Stomach (tissue), 9 donors: Measurements from ENCODE around the gene RASA3. TPM values are rescaled to one million over a fixed set of nuclear protein-coding genes. Genes with fewer than 3 reads are reported as not detected.

Experiments
- DNase-seq, 2 donors: peaks; one replicate each; pipeline versions ENCODE4 v3.0.0 to v3.0.0-alpha.2; 2013 to 2019
- H3K27ac ChIP-seq, 5 donors: fragments of 200-600 bp in 4 of 5; sonication (generic) in 4 of 5; one replicate each; pipeline ENCODE4 v1.5.1; 2013 to 2019; ENCODE audit warnings: mild to moderate bottlenecking in 1 of 5, moderate library complexity in 1 of 5
- H3K27me3 ChIP-seq, 3 donors: fragments of 200-600 bp; sonication (generic); one replicate each; pipeline ENCODE4 v1.5.1; 2017 to 2019; ENCODE audit warnings: mixed run types in 1 of 3
- H3K36me3 ChIP-seq, 4 donors: fragments of 200-600 bp; sonication (generic); 1 replicate in 3 of 4; 2 replicates in 1 of 4; pipeline ENCODE4 v1.5.1; 2016 to 2019
- H3K4me1 ChIP-seq, 4 donors: fragments of 200-600 bp; sonication (generic); one replicate each; pipeline ENCODE4 v1.5.1; 2016 to 2019
- H3K4me3 ChIP-seq, 4 donors: fragments of 200-600 bp; sonication (generic) in 3 of 4; one replicate each; pipeline ENCODE4 v1.5.1; 2016 to 2019; ENCODE audit warnings: mild to moderate bottlenecking in 1 of 4
- H3K9me3 ChIP-seq, 4 donors: fragments of 200-600 bp; sonication (generic); one replicate each; pipeline ENCODE4 v1.5.1; 2016 to 2019
- EP300 ChIP-seq: sonication (generic); formaldehyde crosslinking; IDR thresholded peaks from one replicate; pipeline ENCODE4 v1.6.1; 2017; ENCODE audit warnings: antibody characterized with exemption
- POLR2A ChIP-seq, 4 donors: fragments of 450-650 bp; IDR thresholded peaks; one replicate each; pipeline ENCODE4 v1.6.1; 2016; ENCODE audit warnings: antibody characterized with exemption in 4 of 4, control low read depth in 2 of 4, mild to moderate bottlenecking in 1 of 4, moderate library complexity in 1 of 4
- POLR2AphosphoS5 ChIP-seq, 3 donors: sonication (generic); formaldehyde crosslinking; IDR thresholded peaks; one replicate each; pipeline ENCODE4 v1.6.1; 2016; ENCODE audit warnings: antibody characterized with exemption in 3 of 3
- WGBS, 5 donors: extraction: QIAGEN DNeasy Blood & Tissue Kit in 3 of 5; methylation state at CpG; one replicate each; pipeline versions ENCODE4 v1.1.5 to v1.1.7; 2013 to 2018; 5-methylcytosine and 5-hydroxymethylcytosine counted together
- intact Hi-C: fragments of 100-400 bp; cut with DNase I; formaldehyde crosslinking; loops from one replicate; pipeline ENCODE4 v1.15.1; 2023; ENCODE audit warnings: low total_unique reads
- polyA plus RNA-seq, 3 donors: library from polyadenylated mRNA; stranded (reverse); fragments of 200-250 nt; gene quantifications; one replicate each; pipeline ENCODE4 v1.2.3, GENCODE V29; 2013
- total RNA-seq, 5 donors: library from RNA; depleted of rRNA; stranded (reverse); fragments of >200 nt; gene quantifications; one replicate each; pipeline versions ENCODE4 v1.1.0 to v1.2.3, GENCODE V29; 2014 to 2016
- TF ChIP-seq, protein P1 (sequence below), 7 experiments: fragments of 450-650 bp in 4 of 7; fragments of 200-600 bp in 3 of 7; sonication (generic) in 3 of 7; IDR thresholded peaks; one replicate each; pipeline ENCODE4 v1.5.1; 2016 to 2019; ENCODE audit warnings: antibody characterized with exemption in 7 of 7, control low read depth in 2 of 7, mild to moderate bottlenecking in 1 of 7
- donor health status: healthy with polysubstance abuse.
- donor health status: Bipolar disorder and iron deficiency.
- donor health status: healthy.

The RASA3 gene
- total and polyA plus RNA-seq, 8 donors: 3.7 to 22.3 (median 7.9) TPM

DNA sequence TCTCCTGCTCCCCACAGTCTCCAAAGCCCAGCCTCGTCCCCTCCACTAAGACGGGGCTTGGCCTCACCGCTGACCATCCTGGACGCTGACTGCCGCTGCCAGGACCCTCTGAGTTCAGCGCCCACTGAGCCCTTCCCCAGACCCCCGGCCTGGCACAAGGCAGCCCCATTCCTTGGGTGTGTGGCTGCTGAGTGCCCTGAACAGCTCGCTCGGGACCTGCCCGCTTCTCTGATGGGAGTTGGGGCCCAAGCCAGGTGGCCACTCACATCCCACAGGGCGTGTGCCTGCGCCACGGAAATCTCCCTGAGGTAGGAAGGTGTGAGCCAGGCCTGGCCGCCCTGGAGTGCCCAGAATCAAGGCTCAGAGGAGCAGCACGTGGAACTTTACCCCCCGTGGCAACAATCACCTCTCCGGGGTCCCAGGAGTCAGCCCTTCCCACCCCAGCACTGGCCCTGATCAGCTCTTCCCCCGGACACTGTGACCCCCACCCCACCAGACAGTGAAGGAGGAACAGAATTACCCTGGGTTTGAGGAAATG is 179.4 kb downstream of the RASA3 start:
- DNase-seq: no peak
- Histone ChIP-seq H3K27me3 (no peaks in the 10 kb centered on the region), H3K4me1 (peaks cover 10 to 16% (median 15%) of the 10 kb centered on the region in 4 donors), H3K27ac (no peak overlapping the region), H3K4me3 (no peak overlapping the region), H3K9me3 (no peaks in the 10 kb centered on the region), H3K36me3 (peaks cover 13 to 35% (median 30%) of the 10 kb centered on the region in 4 donors)
- 77 to 93% (median 87%) methylated on average over 12 to 18 of the region's 18 CpGs for WGBS, 5 donors
- TF ChIP-seq POLR2AphosphoS5 (IDR thresholded peaks at IDR 0.05) (no peak), EP300 (no peak), POLR2A (IDR thresholded peaks at IDR 0.05) (no peak)
- TF ChIP-seq, protein P1, sequence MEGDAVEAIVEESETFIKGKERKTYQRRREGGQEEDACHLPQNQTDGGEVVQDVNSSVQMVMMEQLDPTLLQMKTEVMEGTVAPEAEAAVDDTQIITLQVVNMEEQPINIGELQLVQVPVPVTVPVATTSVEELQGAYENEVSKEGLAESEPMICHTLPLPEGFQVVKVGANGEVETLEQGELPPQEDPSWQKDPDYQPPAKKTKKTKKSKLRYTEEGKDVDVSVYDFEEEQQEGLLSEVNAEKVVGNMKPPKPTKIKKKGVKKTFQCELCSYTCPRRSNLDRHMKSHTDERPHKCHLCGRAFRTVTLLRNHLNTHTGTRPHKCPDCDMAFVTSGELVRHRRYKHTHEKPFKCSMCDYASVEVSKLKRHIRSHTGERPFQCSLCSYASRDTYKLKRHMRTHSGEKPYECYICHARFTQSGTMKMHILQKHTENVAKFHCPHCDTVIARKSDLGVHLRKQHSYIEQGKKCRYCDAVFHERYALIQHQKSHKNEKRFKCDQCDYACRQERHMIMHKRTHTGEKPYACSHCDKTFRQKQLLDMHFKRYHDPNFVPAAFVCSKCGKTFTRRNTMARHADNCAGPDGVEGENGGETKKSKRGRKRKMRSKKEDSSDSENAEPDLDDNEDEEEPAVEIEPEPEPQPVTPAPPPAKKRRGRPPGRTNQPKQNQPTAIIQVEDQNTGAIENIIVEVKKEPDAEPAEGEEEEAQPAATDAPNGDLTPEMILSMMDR (IDR thresholded peaks at IDR 0.05): no peak
- intact Hi-C loops: loop anchor here (5.0 kb wide), 1 partner anchor 274 kb away; no protein-coding TSS in a partner anchor

DNA sequence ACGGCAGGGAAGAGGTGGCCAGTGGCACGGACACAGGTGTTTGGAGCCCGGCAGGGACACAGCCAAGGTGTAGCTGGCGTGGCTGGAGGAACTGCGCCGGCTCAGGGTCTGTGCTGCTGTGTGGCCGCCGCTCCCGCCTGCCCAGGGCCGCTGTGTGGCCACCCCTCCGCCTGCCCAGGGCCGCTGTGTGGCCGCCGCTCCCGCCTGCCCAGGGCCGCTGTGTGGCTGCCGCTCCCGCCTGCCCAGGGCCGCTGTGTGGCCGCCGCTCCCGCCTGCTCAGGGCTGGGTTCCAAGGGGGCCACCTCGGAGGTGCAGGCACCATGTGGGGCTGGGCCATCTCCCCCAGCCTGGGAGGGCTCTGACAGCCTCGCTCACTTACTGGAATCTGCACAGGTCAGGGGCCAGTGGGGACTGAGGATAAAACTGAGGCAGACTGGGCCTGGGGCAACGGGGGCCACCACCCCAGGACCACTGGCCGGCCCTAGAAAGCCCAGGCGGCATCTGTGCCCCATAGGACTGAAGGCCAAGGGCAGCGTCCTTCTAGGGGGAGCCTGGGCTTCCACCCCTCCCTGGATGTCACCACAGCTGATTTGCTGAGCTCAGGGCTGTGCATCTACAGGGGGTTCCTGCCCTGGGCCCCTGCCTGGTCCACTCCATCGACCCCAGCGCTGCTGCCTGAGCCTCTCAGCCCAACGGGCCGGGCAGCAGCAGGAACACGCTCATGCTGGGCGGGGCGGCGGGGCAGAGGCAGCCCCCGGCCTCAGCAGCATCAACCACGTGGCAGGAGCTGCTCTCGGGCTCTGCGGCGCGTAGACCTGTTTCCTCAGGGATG is 180.1 kb downstream of the RASA3 start:
- intact Hi-C loops: loop anchor here (5.0 kb wide), 1 partner anchor 275 kb away; no protein-coding TSS in a partner anchor
- WGBS, 5 donors: 89 to 97% (median 91%) methylated on average over 17 to 42 of the region's 42 CpGs

DNA sequence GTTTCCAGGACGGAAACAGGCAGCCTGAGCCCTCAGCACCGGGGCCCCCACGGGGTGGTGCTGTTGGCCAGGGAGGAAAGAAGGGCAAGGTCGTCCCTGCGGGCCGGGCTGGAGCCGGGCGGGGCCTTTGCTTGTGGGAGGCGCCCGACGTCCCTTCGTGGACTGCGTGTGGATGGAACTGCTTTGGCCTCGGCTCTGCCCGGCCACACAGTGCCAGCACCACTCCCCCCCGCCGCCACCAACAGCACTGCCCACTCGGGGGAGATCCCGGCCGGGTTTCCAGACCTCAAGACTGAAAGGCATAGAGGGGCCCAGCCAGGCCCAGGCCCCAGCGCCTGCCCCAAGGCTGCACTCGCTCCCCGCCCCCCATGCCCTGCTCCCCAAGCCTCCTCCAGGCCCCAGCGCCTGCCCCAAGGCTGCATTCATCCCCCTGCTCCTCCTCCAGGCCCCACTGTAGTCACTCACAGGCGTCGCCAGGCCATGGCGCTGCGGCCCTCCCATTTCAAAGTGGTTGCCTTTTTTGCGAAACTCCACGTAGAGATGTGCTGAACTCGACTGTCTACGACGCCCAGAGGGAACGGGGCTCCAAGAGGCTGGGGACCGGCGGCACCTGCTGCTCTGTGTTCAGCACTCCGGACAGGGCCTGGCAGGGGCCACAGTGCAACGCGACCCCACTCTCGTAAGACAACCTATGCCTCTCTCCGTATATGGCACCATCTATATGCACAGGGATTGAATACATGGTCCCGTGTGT is 181.0 kb downstream of the RASA3 start:
- WGBS, 5 donors: 38 to 47% (median 41%) methylated on average over 38 to 42 of the region's 42 CpGs
- Histone ChIP-seq H3K9me3 (no peaks in the 10 kb centered on the region), H3K36me3 (peaks cover 13 to 34% (median 24%) of the 10 kb centered on the region in 4 donors), H3K27me3 (no peaks in the 10 kb centered on the region), H3K4me1 (peaks cover 10 to 28% (median 26%) of the 10 kb centered on the region in 4 donors), H3K4me3 (peak overlapping the region in 3 of 4 donors; percentile 3 to 21 (median 14)), H3K27ac (peak overlapping the region in 1 of 5 donors; percentile 41)
- intact Hi-C loops: loop anchor here (5.0 kb wide), 1 partner anchor 276 kb away; no protein-coding TSS in a partner anchor
- DNase-seq: peak; percentile 90 to 92
- TF ChIP-seq POLR2AphosphoS5 (IDR thresholded peaks at IDR 0.05) (peak in 1 of 3 donors; percentile 82), EP300 (no peak), POLR2A (IDR thresholded peaks at IDR 0.05) (no peak)
- TF ChIP-seq, protein P1 (IDR thresholded peaks at IDR 0.05): peak in 5 of 7 experiments; percentile 69 to 95 (median 86)

More for the DNA sequence above, 180.1 kb downstream of the RASA3 start:
- H3K27ac ChIP-seq: no peak overlapping the region
- TF ChIP-seq, protein P1 (IDR thresholded peaks at IDR 0.05): no peak
- no peak for TF ChIP-seq EP300
- peaks cover 10 to 22% (median 19%) of the 10 kb centered on the region in 4 donors for H3K4me1 ChIP-seq
- no peak overlapping the region for H3K4me3 ChIP-seq
- no peaks in the 10 kb centered on the region for H3K27me3 ChIP-seq
- no peak for DNase-seq
- H3K36me3 ChIP-seq: peaks cover 13 to 35% (median 30%) of the 10 kb centered on the region in 4 donors
- no peaks in the 10 kb centered on the region for H3K9me3 ChIP-seq
